Endodermal cell (in vitro differentiated cells): ENCODE results near the gene ABHD16B. TPM values are rescaled to one million over a fixed set of nuclear protein-coding genes. Genes with fewer than 3 reads are reported as not detected.
"Not testable (repeated sequence)": the region's sequence is repeated elsewhere in the genome, so short reads cannot be mapped to it uniquely, and the experiment has no call there.

Experiments used
- DNase-seq: peaks from one replicate; pipeline ENCODE4 v3.0.0-alpha.2; 2017
- H3K27ac ChIP-seq: 2 replicates; pipeline ENCODE4 v1.5.1; 2013; ENCODE audit warnings: mild to moderate bottlenecking, low read depth, low read length, moderate library complexity
- H3K27me3 ChIP-seq: 2 replicates; pipeline ENCODE4 v1.6.1; 2013; ENCODE audit warnings: mild to moderate bottlenecking, low read length, moderate library complexity; ENCODE audit not compliant: insufficient read depth, control insufficient read depth, poor library complexity, severe bottlenecking
- H3K36me3 ChIP-seq: 2 replicates; pipeline ENCODE4 v1.7.0; 2013; ENCODE audit warnings: mild to moderate bottlenecking, low read length, moderate library complexity; ENCODE audit not compliant: control insufficient read depth, insufficient read depth
- H3K4me1 ChIP-seq: one replicate; pipeline ENCODE4 v1.7.0; 2013; ENCODE audit warnings: low read length; ENCODE audit not compliant: control insufficient read depth, insufficient read depth
- H3K4me3 ChIP-seq: 2 replicates; pipeline ENCODE4 v1.5.1; 2013; ENCODE audit warnings: mild to moderate bottlenecking, low read length, moderate library complexity
- H3K9ac ChIP-seq: 2 replicates; pipeline ENCODE4 v1.6.1; 2013; ENCODE audit warnings: mild to moderate bottlenecking, low read length, moderate library complexity; ENCODE audit not compliant: poor library complexity, severe bottlenecking; ENCODE audit errors: extremely low read depth
- H3K9me3 ChIP-seq: 2 replicates; pipeline ENCODE4 v1.6.1; 2013; ENCODE audit warnings: mild to moderate bottlenecking, low read length, moderate library complexity; ENCODE audit not compliant: control insufficient read depth
- H3K27ac Mint-ChIP-seq: 2 replicates; pipeline ENCODE4 v1.8.0; 2020; ENCODE audit warnings: mixed read lengths
- H3K27me3 Mint-ChIP-seq: 2 replicates; pipeline ENCODE4 v1.8.0; 2021; ENCODE audit warnings: mild to moderate bottlenecking, mixed read lengths; ENCODE audit not compliant: insufficient read depth
- H3K36me3 Mint-ChIP-seq: 2 replicates; pipeline ENCODE4 v1.8.0; 2020; ENCODE audit warnings: low read depth, mixed read lengths
- H3K4me1 Mint-ChIP-seq: 2 replicates; pipeline ENCODE4 v1.8.0; 2020; ENCODE audit warnings: mixed read lengths
- H3K4me3 Mint-ChIP-seq: 2 replicates; pipeline ENCODE4 v1.8.0; 2020; ENCODE audit warnings: mild to moderate bottlenecking, moderate library complexity, mixed read lengths
- H3K9me3 Mint-ChIP-seq: 2 replicates; pipeline ENCODE4 v1.8.0; 2020; ENCODE audit warnings: mild to moderate bottlenecking, mixed read lengths
- CTCF ChIP-seq: fragments of 200-600 bp; sonication (generic); conservative IDR thresholded peaks from 2 replicates; pipeline ENCODE4 v1.5.0; 2021; ENCODE audit warnings: antibody characterized with exemption, mild to moderate bottlenecking
- WGBS, 2 experiments: methylation state at CpG; one replicate each; pipeline versions ENCODE4 v1.1.5 to v1.1.7; 2013; ENCODE audit warnings: missing lambda C conversion rate in 2 of 2, mixed read lengths in 1 of 2; ENCODE audit not compliant: insufficient coverage in 1 of 2, insufficient read length in 1 of 2; 5-methylcytosine and 5-hydroxymethylcytosine counted together
- total RNA-seq, 2 donors: library from RNA; stranded (reverse); fragmentation: NEBNext Ultra II Directional in 1 of 2; extraction: Animal tissue kit (Norgen Biotek cat#: 25700) in 1 of 2; gene quantifications; 2 replicates in 1 of 2; 3 replicates in 1 of 2; pipeline ENCODE4 v1.2.1, GENCODE V29; 2021

The ABHD16B gene
- total RNA-seq, 2 donors from 2014 or later = not detected

DNA sequence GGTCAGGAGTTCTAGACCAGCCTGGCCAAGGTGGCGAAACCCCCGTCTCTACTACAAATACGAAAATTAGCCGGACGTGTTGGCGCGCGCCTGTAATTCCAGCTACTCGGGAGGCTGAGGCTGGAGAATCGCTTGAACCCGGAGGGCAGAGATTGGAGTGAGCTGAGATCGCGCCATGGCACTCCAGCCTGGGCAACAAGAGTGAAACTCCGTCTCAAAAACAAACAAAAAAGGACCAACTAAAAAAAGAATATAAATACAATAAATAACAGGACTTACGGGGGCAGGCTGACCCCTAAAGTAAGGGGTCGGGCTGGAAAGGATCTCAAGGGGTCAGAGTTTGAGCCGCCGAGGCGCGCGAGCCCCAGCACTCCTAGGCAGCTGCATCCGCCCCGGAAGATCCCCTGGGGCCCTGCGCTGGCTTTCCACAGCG, 3.3 kb downstream of the ABHD16B start:
- no peaks in the 10 kb centered on the region for H3K9me3 Mint-ChIP-seq
- no peaks in the 10 kb centered on the region for H3K9me3 ChIP-seq
- WGBS, 2 experiments = 1 to 2% methylated on average over 21 to 25 of the region's 25 CpGs

GRCh38 chr20:63864978-63865640, 3.8 kb downstream of the ABHD16B start, which contains the start of gene TPD52L2:
Gene TPD52L2, plus strand, starts transcription at chr20:63865270. Its CDS starts 96 bp downstream, at chr20:63865366.
- Histone ChIP-seq H3K9ac (peak within 1 kb of the TSS; percentile 84), H3K4me3 (peak within 1 kb of the TSS; percentile 96), H3K27me3 (no peaks in the 10 kb centered on the region), H3K36me3 (peaks cover 29% of the 10 kb centered on the region), H3K4me1 (no peaks in the 10 kb centered on the region), H3K9me3 (no peaks in the 10 kb centered on the region), H3K27ac (peak within 1 kb of the TSS; percentile 70)
- WGBS, 2 experiments = 0% methylated on average over 43 to 68 of the region's 68 CpGs
- Mint-ChIP-seq H3K4me1 (peaks cover 17% of the 10 kb centered on the region), H3K4me3 (peak within 1 kb of the TSS; percentile 91), H3K9me3 (no peaks in the 10 kb centered on the region), H3K27ac (peak within 1 kb of the TSS; percentile 96), H3K36me3 (peaks cover 21% of the 10 kb centered on the region), H3K27me3 (no peaks in the 10 kb centered on the region)
- TF ChIP-seq CTCF = no peak
- peak; percentile 100 for DNase-seq

More for the DNA sequence above, 3.3 kb downstream of the ABHD16B start:
- Histone ChIP-seq H3K4me3 (peak overlapping the region; percentile 96), H3K4me1 (no peaks in the 10 kb centered on the region), H3K36me3 (peaks cover 23% of the 10 kb centered on the region), H3K27me3 (no peaks in the 10 kb centered on the region), H3K27ac (no peak overlapping the region), H3K9ac (peak overlapping the region; percentile 84)
- Mint-ChIP-seq H3K27me3 (no peaks in the 10 kb centered on the region), H3K27ac (peak overlapping the region; percentile 96), H3K36me3 (peaks cover 17% of the 10 kb centered on the region), H3K4me1 (peaks cover 19% of the 10 kb centered on the region), H3K4me3 (peak overlapping the region; percentile 91)
- no peak for DNase-seq
- TF ChIP-seq CTCF = no peak

DNA sequence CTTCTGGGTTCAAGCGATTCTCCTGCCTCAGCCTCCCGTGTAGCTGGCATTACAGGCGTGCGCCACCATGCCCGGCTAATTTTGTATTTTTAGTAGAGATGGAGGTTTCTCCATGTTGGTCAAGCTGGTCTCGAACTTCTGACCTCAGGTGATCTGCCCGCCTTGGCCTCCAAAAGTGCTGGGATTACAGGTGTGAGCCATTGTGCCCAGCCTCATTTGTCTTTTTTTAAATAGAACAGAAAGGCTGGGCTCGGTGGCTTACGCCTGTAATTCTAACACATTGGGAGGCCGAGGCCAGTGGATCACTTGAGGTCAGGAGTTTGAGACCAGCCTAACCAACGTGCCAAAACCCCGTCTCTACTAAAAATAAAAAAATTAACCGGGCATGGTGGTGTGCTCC, 5.7 kb downstream of the ABHD16B start:
- not testable (repeated sequence) for H3K4me3 ChIP-seq, H3K27me3 Mint-ChIP-seq
- H3K36me3 ChIP-seq = peaks cover 41% of the 10 kb centered on the region

More for the DNA sequence above, 5.7 kb downstream of the ABHD16B start:
- Mint-ChIP-seq H3K4me3 (peak overlapping the region; percentile 91), H3K36me3 (peaks cover 28% of the 10 kb centered on the region), H3K4me1 (peaks cover 11% of the 10 kb centered on the region)
- H3K9ac ChIP-seq, H3K27ac ChIP-seq, H3K9me3 Mint-ChIP-seq, H3K27me3 ChIP-seq, H3K9me3 ChIP-seq, H3K27ac Mint-ChIP-seq, H3K4me1 ChIP-seq: not testable (repeated sequence)
- peak; percentile 23 for DNase-seq
- WGBS, 2 experiments = 94 to 96% methylated on average over 13 of the region's 13 CpGs
